ENCODE measurements around the gene BST2.
A peak's percentile ranks its signal among the peaks of the same experiment; 100 is the strongest.
"Not testable (repeated sequence)": the region's sequence is repeated elsewhere in the genome, so short reads cannot be mapped to it uniquely, and the experiment has no call there.

BST2 gene

GRCh38 chr19:17385878-17386611 lies 19.4 kb downstream of the BST2 start:
- peak; percentile 8 for DNase-seq

- DNase-seq: no peak
Measured at GRCh38 chr19:17380426-17381138, 24.8 kb downstream of the BST2 start.

GRCh38 chr19:17379221-17379631 lies 26.2 kb downstream of the BST2 start:
- DNase-seq: no peak

GRCh38 chr19:17378271-17378670 lies 27.2 kb downstream of the BST2 start:
- no peak for DNase-seq

GRCh38 chr19:17376935-17377600 lies 28.4 kb downstream of the BST2 start, which contains the start of gene PLVAP:
Gene PLVAP (minus strand): TSS chr19:17377342. CDS start chr19:17377288, 54 bp downstream.
- DNase-seq: no peak

- no peak for DNase-seq
Measured at GRCh38 chr19:17370026-17370587, 35.3 kb downstream of the BST2 start.

- no peak for DNase-seq
Measured at GRCh38 chr19:17365361-17365760, 40.1 kb downstream of the BST2 start.

- DNase-seq: not testable (repeated sequence)
Measured at GRCh38 chr19:17363852-17364605, 41.4 kb downstream of the BST2 start.

- DNase-seq: no peak
Measured at GRCh38 chr19:17359905-17360800, 45.3 kb downstream of the BST2 start.

- DNase-seq: no peak
Measured at GRCh38 chr19:17358395-17358794, 47.0 kb downstream of the BST2 start.

- no peak for DNase-seq
Measured at GRCh38 chr19:17357724-17358123, 47.7 kb downstream of the BST2 start.

- no peak for DNase-seq
Measured at GRCh38 chr19:17357078-17357666, 48.3 kb downstream of the BST2 start.

- DNase-seq: no peak
Measured at GRCh38 chr19:17353386-17353785, 52.0 kb downstream of the BST2 start.
